GM12878 (cell line): ENCODE results near the gene PKD1L1.

Source experiments
- CEBPB ChIP-seq, 2 experiments: fragments of 150-350 bp in 1 of 2; IDR thresholded peaks; 2 replicates each; pipeline ENCODE4 v1.6.1; 2012 to 2014; ENCODE audit warnings: low read depth in 2 of 2, low read length in 2 of 2, borderline replicate concordance in 1 of 2, inconsistent platforms in 1 of 2
- NR2C2 ChIP-seq: IDR thresholded peaks from 2 replicates; pipeline ENCODE4 v1.6.1; 2011; ENCODE audit warnings: borderline replicate concordance, low read depth; ENCODE audit not compliant: control insufficient read depth, insufficient read length

GRCh38 chr7:47896809-47897423, 51.4 kb downstream of the PKD1L1 start:
- TF ChIP-seq CEBPB (IDR thresholded peaks at IDR 0.05; ENCODE audit: borderline replicate concordance in 1 of 2, low read depth in 2 of 2, low read length in 2 of 2) (no peak), NR2C2 (no peak)
